Activated naive CD4-positive, alpha-beta T cell treated with anti-CD3 and anti-CD28 coated beads, Interleukin-2, amount 50 U/mL, for 16 hours (primary cell): ENCODE data around the gene TBC1D16.

ENCODE experiments used
- DNase-seq: peaks from one replicate; pipeline ENCODE4 v3.0.0-alpha.2; 2020

Gene TBC1D16

GRCh38 chr17:80024206-80024972 is 11.3 kb downstream of the TBC1D16 start:
- DNase-seq, result no peak

GRCh38 chr17:80023481-80024205 is 12.0 kb downstream of the TBC1D16 start:
- no peak for DNase-seq

GRCh38 chr17:80021600-80021999 is 14.1 kb downstream of the TBC1D16 start:
- no peak for DNase-seq

- no peak for DNase-seq
Measured at GRCh38 chr17:80018917-80019651, 16.6 kb downstream of the TBC1D16 start.

- no peak for DNase-seq
Measured at GRCh38 chr17:80017226-80018010, 18.3 kb downstream of the TBC1D16 start.

GRCh38 chr17:80012765-80013741 is 22.6 kb downstream of the TBC1D16 start:
- no peak for DNase-seq

- no peak for DNase-seq
Measured at GRCh38 chr17:80011989-80012555, 23.6 kb downstream of the TBC1D16 start.

GRCh38 chr17:80010283-80010858 is 25.3 kb downstream of the TBC1D16 start:
- no peak for DNase-seq

GRCh38 chr17:80009391-80010282 is 26.0 kb downstream of the TBC1D16 start:
- no peak for DNase-seq

- DNase-seq, result no peak
Measured at GRCh38 chr17:80008848-80009247, 26.8 kb downstream of the TBC1D16 start.

GRCh38 chr17:80008383-80008840 is 27.3 kb downstream of the TBC1D16 start:
- peak; percentile 82 for DNase-seq

GRCh38 chr17:80007939-80008338 is 27.7 kb downstream of the TBC1D16 start:
- no peak for DNase-seq

GRCh38 chr17:80006811-80007752 is 28.6 kb downstream of the TBC1D16 start:
- no peak for DNase-seq

- no peak for DNase-seq
Measured at GRCh38 chr17:80006339-80006720, 29.3 kb downstream of the TBC1D16 start.

- DNase-seq, result peak; percentile 60
Measured at GRCh38 chr17:80005360-80006338, 30.0 kb downstream of the TBC1D16 start.

- no peak for DNase-seq
Measured at GRCh38 chr17:80003969-80004368, 31.7 kb downstream of the TBC1D16 start.
